ENCODE data around the gene RBCK1. TPM values are rescaled to one million over a fixed set of nuclear protein-coding genes. Genes with fewer than 3 reads are reported as not detected.

The RBCK1 gene
- total and polyA plus RNA-seq, 2 donors (not counting 1 experiment from before 2014, with no cell fraction given): 128 to 135 TPM

- Histone ChIP-seq H3K36me3 (replicated peaks in 1 of 2; ENCODE audit: control extremely low read depth in 1 of 2, control insufficient read depth in 1 of 2, extremely low read depth in 1 of 2, insufficient read depth in 2 of 2, low read length in 1 of 2) (peaks cover 0 to 2% of the 10 kb centered on the region in 2 experiments), H3K4me2 (replicated peaks; ENCODE audit: low read depth, low read length, poor library complexity, severe bottlenecking) (peak overlapping the region; percentile 98), H3K4me1 (ENCODE audit: control insufficient read depth in 2 of 2, insufficient read depth in 2 of 2, low read length in 2 of 2) (peaks cover 9% of the 10 kb centered on the region in 2 donors), H3K4me3 (ENCODE audit: control extremely low read depth in 1 of 5, extremely low read depth in 1 of 5, insufficient read depth in 1 of 5, low read depth in 2 of 5, low read length in 4 of 5) (peak overlapping the region in 4 of 5 experiments; percentile 64 to 79 (median 76)), H2AFZ (ENCODE audit: insufficient read depth, low read depth, low read length, poor library complexity, severe bottlenecking) (peak overlapping the region; percentile 83), H3K27me3 (replicated peaks in 1 of 4; ENCODE audit: control extremely low read depth in 1 of 4, control insufficient read depth in 3 of 4, insufficient read depth in 4 of 4, low read length in 3 of 4) (no peaks in the 10 kb centered on the region), H4K20me1 (ENCODE audit: control insufficient read depth, insufficient read depth, low read length, poor library complexity, severe bottlenecking) (peaks cover 11% of the 10 kb centered on the region), H3K27ac (ENCODE audit: low read length in 2 of 2) (peak overlapping the region; percentile 41 to 49), H3K9me3 (ENCODE audit: control extremely low read depth in 1 of 3, control insufficient read depth in 2 of 3, insufficient read depth in 1 of 3, low read length in 2 of 3) (no peaks in the 10 kb centered on the region), H3K9ac (ENCODE audit: low read length) (no peak overlapping the region), H3K79me2 (ENCODE audit: control insufficient read depth, insufficient read depth, low read length) (peaks cover 17% of the 10 kb centered on the region)
- TF ChIP-seq CTCF (IDR thresholded peaks at IDR 0.05) (no peak), EZH2 (IDR thresholded peaks at IDR 0.05; ENCODE audit: borderline replicate concordance, insufficient read depth, low read depth, low read length, poor library complexity, severe bottlenecking) (no peak)
- DNase-seq (no peak), ATAC-seq (ENCODE audit: low read depth) (peak; percentile 2)
- Mint-ChIP-seq H3K4me1 (peaks cover 19% of the 10 kb centered on the region), H3K27me3 (no peaks in the 10 kb centered on the region), H3K9me3 (ENCODE audit: insufficient read depth) (no peaks in the 10 kb centered on the region), H3K27ac (peak overlapping the region; percentile 87), H3K4me3 (peak overlapping the region; percentile 83)
- intact Hi-C loops (cut with micrococcal nuclease): loop anchor here (1.0 kb wide), 1 partner anchor 25 kb away; no protein-coding TSS in a partner anchor
- POLR2A ChIA-PET: interaction anchor here (0.5 to 1.6 kb wide), 2 partner anchors 32 to 80 kb away, joined by 4 to 6 read pairs; partner anchors contain the start of gene TBC1D20
- WGBS (ENCODE audit: insufficient coverage): 56% methylated on average over 5 of the region's 8 CpGs
- CTCF ChIA-PET: interaction anchor here (0.6 kb wide), 1 partner anchor 19 kb away, joined by 3 read pairs; no protein-coding TSS in a partner anchor
These were observed 25.6 kb upstream of the RBCK1 start for GRCh38 chr20:382291-383115.

- POLR2A ChIA-PET: no interaction called here
- H3K27me3 ChIP-seq (replicated peaks in 1 of 4; ENCODE audit: control extremely low read depth in 1 of 4, control insufficient read depth in 3 of 4, insufficient read depth in 4 of 4, low read length in 3 of 4): no peaks in the 10 kb centered on the region
- H3K4me3 Mint-ChIP-seq: peak overlapping the region; percentile 1
These were observed 24.2 kb upstream of the RBCK1 start for GRCh38 chr20:383889-384288.

More at GRCh38 chr20:383889-384288, 24.2 kb upstream of the RBCK1 start:
- TF ChIP-seq CTCF (IDR thresholded peaks at IDR 0.05): no peak
- no peak for TF ChIP-seq EZH2 (IDR thresholded peaks at IDR 0.05; ENCODE audit: borderline replicate concordance, insufficient read depth, low read depth, low read length, poor library complexity, severe bottlenecking)
- Mint-ChIP-seq H3K27ac (peak overlapping the region; percentile 1), H3K9me3 (ENCODE audit: insufficient read depth) (no peaks in the 10 kb centered on the region), H3K27me3 (no peaks in the 10 kb centered on the region), H3K4me1 (peaks cover 19% of the 10 kb centered on the region)
- H3K27ac ChIP-seq (ENCODE audit: low read length in 2 of 2): no peak overlapping the region
- peaks cover 9% of the 10 kb centered on the region in 2 donors for H3K4me1 ChIP-seq (ENCODE audit: control insufficient read depth in 2 of 2, insufficient read depth in 2 of 2, low read length in 2 of 2)
- no peak overlapping the region for H3K4me2 ChIP-seq (replicated peaks; ENCODE audit: low read depth, low read length, poor library complexity, severe bottlenecking)
- H3K36me3 ChIP-seq (replicated peaks in 1 of 2; ENCODE audit: control extremely low read depth in 1 of 2, control insufficient read depth in 1 of 2, extremely low read depth in 1 of 2, insufficient read depth in 2 of 2, low read length in 1 of 2): peaks cover 0 to 15% of the 10 kb centered on the region in 2 experiments
- H4K20me1 ChIP-seq (ENCODE audit: control insufficient read depth, insufficient read depth, low read length, poor library complexity, severe bottlenecking): peaks cover 18% of the 10 kb centered on the region
- H3K4me3 ChIP-seq (ENCODE audit: control extremely low read depth in 1 of 5, extremely low read depth in 1 of 5, insufficient read depth in 1 of 5, low read depth in 2 of 5, low read length in 4 of 5): no peak overlapping the region
- peaks cover 26% of the 10 kb centered on the region for H3K79me2 ChIP-seq (ENCODE audit: control insufficient read depth, insufficient read depth, low read length)
- intact Hi-C loops (cut with micrococcal nuclease): no loop called here
- no peak for DNase-seq
- CTCF ChIA-PET: no interaction called here
- H3K9me3 ChIP-seq (ENCODE audit: control extremely low read depth in 1 of 3, control insufficient read depth in 2 of 3, insufficient read depth in 1 of 3, low read length in 2 of 3): no peaks in the 10 kb centered on the region
- H3K9ac ChIP-seq (ENCODE audit: low read length): no peak overlapping the region
- H2AFZ ChIP-seq (ENCODE audit: insufficient read depth, low read depth, low read length, poor library complexity, severe bottlenecking): no peak overlapping the region
- 96% methylated on average over 4 of the region's 5 CpGs for WGBS (ENCODE audit: insufficient coverage)
- ATAC-seq (ENCODE audit: low read depth): no peak

Measured in B cell (primary cell).